SK-N-SH (cell line): Measurements from ENCODE around the gene POLR3G.

ENCODE experiments used
- EP300 ChIP-seq, 2 experiments: IDR thresholded peaks; 2 replicates each; pipeline versions ENCODE4 v1.4.0 to v1.6.1; 2012; ENCODE audit warnings: borderline replicate concordance in 1 of 2, low read depth in 1 of 2, low read length in 1 of 2
- EZH2phosphoT487 ChIP-seq: fragments of 200-600 bp; sonication (generic); IDR thresholded peaks from 2 replicates; pipeline ENCODE4 v1.6.1; 2017; ENCODE audit warnings: low read depth, mixed run types, mild to moderate bottlenecking, antibody characterized with exemption, moderate library complexity, borderline replicate concordance
- JUND ChIP-seq: IDR thresholded peaks from 2 replicates; pipeline ENCODE4 v1.4.0; 2012
- MXI1 ChIP-seq: IDR thresholded peaks from 2 replicates; pipeline ENCODE4 v1.6.1; 2012; ENCODE audit warnings: mild to moderate bottlenecking, low read depth, low read length, improper control_type of control experiment
- POLR2AphosphoS5 ChIP-seq: IDR thresholded peaks from 2 replicates; pipeline ENCODE4 v1.6.1; 2012; ENCODE audit warnings: low read depth, low read length
- REST ChIP-seq: IDR thresholded peaks from 2 replicates; pipeline ENCODE4 v1.6.1; 2012; ENCODE audit warnings: mild to moderate bottlenecking, low read depth, low read length, moderate library complexity
- RFX5 ChIP-seq: IDR thresholded peaks from 2 replicates; pipeline ENCODE4 v1.6.1; 2012; ENCODE audit warnings: mild to moderate bottlenecking, improper control_type of control experiment, low read length
- SIN3A ChIP-seq: IDR thresholded peaks from 2 replicates; pipeline ENCODE4 v1.6.1; 2012; ENCODE audit warnings: low read depth, mild to moderate bottlenecking, low read length, moderate library complexity, borderline replicate concordance
- SMC3 ChIP-seq: IDR thresholded peaks from 2 replicates; pipeline ENCODE4 v1.6.1; 2012; ENCODE audit warnings: low read depth, low read length, improper control_type of control experiment
- TAF1 ChIP-seq: IDR thresholded peaks from 2 replicates; pipeline ENCODE4 v1.6.1; 2012; ENCODE audit warnings: low read depth, mild to moderate bottlenecking, low read length, moderate library complexity, borderline replicate concordance
- TEAD4 ChIP-seq: IDR thresholded peaks from 2 replicates; pipeline ENCODE4 v1.4.0; 2012; ENCODE audit warnings: mild to moderate bottlenecking, borderline replicate concordance; ENCODE audit not compliant: insufficient read depth
- YY1 ChIP-seq: IDR thresholded peaks from 2 replicates; pipeline ENCODE4 v1.4.0; 2012; ENCODE audit warnings: low read depth, mild to moderate bottlenecking
- TF ChIP-seq, protein P1 (sequence below): fragments of 200-600 bp; sonication (generic); IDR thresholded peaks from 2 replicates; pipeline ENCODE4 v1.6.1; 2017; ENCODE audit warnings: antibody characterized with exemption, mild to moderate bottlenecking, moderate library complexity
- TF ChIP-seq, protein P2 (sequence below): IDR thresholded peaks from 2 replicates; pipeline ENCODE4 v1.4.0; 2012; ENCODE audit warnings: low read depth, borderline replicate concordance

DNA sequence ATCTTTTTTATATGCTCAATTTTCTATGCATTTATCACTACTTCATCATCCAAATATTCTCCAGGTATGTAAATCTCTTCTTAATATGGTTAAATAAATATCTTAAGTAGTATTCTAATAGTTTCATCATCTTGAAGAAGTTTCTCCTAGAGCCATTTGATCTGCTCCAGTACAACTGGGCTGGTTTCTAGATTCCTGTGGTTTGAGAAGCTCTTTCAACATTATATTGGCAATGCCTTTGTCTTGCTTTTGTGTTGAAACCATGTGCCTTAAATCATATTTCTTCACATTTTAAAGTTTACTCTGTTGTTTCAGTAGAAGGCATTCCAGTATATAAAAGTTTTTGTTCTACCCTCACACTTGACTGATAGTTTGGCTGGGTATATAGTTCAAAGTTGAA is 27.7 kb upstream of the POLR3G start:
- TF ChIP-seq MXI1 (no peak), YY1 (no peak), POLR2AphosphoS5 (no peak), EP300 (IDR thresholded peaks at IDR 0.05; ENCODE audit: borderline replicate concordance in 1 of 2, low read depth in 1 of 2, low read length in 1 of 2) (no peak), SMC3 (no peak), TAF1 (no peak), TEAD4 (no peak), RFX5 (no peak), SIN3A (no peak), REST (no peak), EZH2phosphoT487 (no peak), JUND (no peak)
- TF ChIP-seq, protein P1, sequence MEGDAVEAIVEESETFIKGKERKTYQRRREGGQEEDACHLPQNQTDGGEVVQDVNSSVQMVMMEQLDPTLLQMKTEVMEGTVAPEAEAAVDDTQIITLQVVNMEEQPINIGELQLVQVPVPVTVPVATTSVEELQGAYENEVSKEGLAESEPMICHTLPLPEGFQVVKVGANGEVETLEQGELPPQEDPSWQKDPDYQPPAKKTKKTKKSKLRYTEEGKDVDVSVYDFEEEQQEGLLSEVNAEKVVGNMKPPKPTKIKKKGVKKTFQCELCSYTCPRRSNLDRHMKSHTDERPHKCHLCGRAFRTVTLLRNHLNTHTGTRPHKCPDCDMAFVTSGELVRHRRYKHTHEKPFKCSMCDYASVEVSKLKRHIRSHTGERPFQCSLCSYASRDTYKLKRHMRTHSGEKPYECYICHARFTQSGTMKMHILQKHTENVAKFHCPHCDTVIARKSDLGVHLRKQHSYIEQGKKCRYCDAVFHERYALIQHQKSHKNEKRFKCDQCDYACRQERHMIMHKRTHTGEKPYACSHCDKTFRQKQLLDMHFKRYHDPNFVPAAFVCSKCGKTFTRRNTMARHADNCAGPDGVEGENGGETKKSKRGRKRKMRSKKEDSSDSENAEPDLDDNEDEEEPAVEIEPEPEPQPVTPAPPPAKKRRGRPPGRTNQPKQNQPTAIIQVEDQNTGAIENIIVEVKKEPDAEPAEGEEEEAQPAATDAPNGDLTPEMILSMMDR: no peak
- TF ChIP-seq, protein P2, sequence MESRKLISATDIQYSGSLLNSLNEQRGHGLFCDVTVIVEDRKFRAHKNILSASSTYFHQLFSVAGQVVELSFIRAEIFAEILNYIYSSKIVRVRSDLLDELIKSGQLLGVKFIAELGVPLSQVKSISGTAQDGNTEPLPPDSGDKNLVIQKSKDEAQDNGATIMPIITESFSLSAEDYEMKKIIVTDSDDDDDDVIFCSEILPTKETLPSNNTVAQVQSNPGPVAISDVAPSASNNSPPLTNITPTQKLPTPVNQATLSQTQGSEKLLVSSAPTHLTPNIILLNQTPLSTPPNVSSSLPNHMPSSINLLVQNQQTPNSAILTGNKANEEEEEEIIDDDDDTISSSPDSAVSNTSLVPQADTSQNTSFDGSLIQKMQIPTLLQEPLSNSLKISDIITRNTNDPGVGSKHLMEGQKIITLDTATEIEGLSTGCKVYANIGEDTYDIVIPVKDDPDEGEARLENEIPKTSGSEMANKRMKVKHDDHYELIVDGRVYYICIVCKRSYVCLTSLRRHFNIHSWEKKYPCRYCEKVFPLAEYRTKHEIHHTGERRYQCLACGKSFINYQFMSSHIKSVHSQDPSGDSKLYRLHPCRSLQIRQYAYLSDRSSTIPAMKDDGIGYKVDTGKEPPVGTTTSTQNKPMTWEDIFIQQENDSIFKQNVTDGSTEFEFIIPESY: no peak
